HFF-Myc (cell line): ENCODE results near the gene BPIFB2.

Experiments
- DNase-seq: peaks from one replicate; pipeline ENCODE4 v3.0.0-alpha.2; 2011; ENCODE audit warnings: low read depth; ENCODE audit errors: extremely low read depth
- H3K4me3 ChIP-seq: replicated peaks from 2 replicates; pipeline ENCODE4 v1.5.1; 2011; ENCODE audit warnings: low read depth, mild to moderate bottlenecking, control low read depth, low read length
- CTCF ChIP-seq: IDR thresholded peaks from 2 replicates; pipeline ENCODE4 v1.5.1; 2012; ENCODE audit warnings: mild to moderate bottlenecking, low read depth, low read length, control low read depth; ENCODE audit errors: missing control alignments

BPIFB2 gene

GRCh38 chr20:32995802-32996201 lies 11.7 kb upstream of the BPIFB2 start:
- no peak for TF ChIP-seq CTCF
- no peak for DNase-seq
- no peak overlapping the region for H3K4me3 ChIP-seq

GRCh38 chr20:32997431-32997830 lies 10.1 kb upstream of the BPIFB2 start:
- DNase-seq = no peak
- no peak for TF ChIP-seq CTCF
- no peak overlapping the region for H3K4me3 ChIP-seq

GRCh38 chr20:32999603-33000250 lies 7.8 kb upstream of the BPIFB2 start:
- DNase-seq = no peak
- TF ChIP-seq CTCF = no peak
- no peak overlapping the region for H3K4me3 ChIP-seq

GRCh38 chr20:33000802-33001466 lies 6.6 kb upstream of the BPIFB2 start:
- no peak for TF ChIP-seq CTCF
- H3K4me3 ChIP-seq = no peak overlapping the region
- DNase-seq = no peak

GRCh38 chr20:33002087-33002808 lies 5.3 kb upstream of the BPIFB2 start:
- DNase-seq = no peak
- no peak overlapping the region for H3K4me3 ChIP-seq
- no peak for TF ChIP-seq CTCF

- no peak for DNase-seq
- no peak within 1 kb of the TSS for H3K4me3 ChIP-seq
- TF ChIP-seq CTCF = no peak
These were observed 3.3 kb upstream of the BPIFB2 start, which contains the start of gene SUN5 for GRCh38 chr20:33004141-33004751. Gene SUN5, minus strand, starts transcription at chr20:33004433. Its CDS starts 93 bp downstream, at chr20:33004340.
